ENCODE results near the gene RXFP2.

The RXFP2 gene

GRCh38 chr13:31768351-31768750 is 29.0 kb downstream of the RXFP2 start:
- no peak for TF ChIP-seq MYC (IDR thresholded peaks at IDR 0.05; ENCODE audit: low read depth, low read length)
- TF ChIP-seq MAX (IDR thresholded peaks at IDR 0.05; ENCODE audit: low read depth, low read length), result no peak
- no peak for TF ChIP-seq CTCF (IDR thresholded peaks at IDR 0.05; ENCODE audit: low read depth, low read length)
- no peak for TF ChIP-seq POLR2A (IDR thresholded peaks at IDR 0.05; ENCODE audit: extremely low read depth, insufficient read length)
- no peak for DNase-seq (ENCODE audit: low read depth)
- H3K4me3 ChIP-seq (ENCODE audit: low read depth, low read length), result no peak overlapping the region

- no peak for DNase-seq (ENCODE audit: low read depth)
- TF ChIP-seq MYC (IDR thresholded peaks at IDR 0.05; ENCODE audit: low read depth, low read length) (no peak), CTCF (IDR thresholded peaks at IDR 0.05; ENCODE audit: low read depth, low read length) (no peak), MAX (IDR thresholded peaks at IDR 0.05; ENCODE audit: low read depth, low read length) (no peak), POLR2A (IDR thresholded peaks at IDR 0.05; ENCODE audit: extremely low read depth, insufficient read length) (no peak)
- no peak overlapping the region for H3K4me3 ChIP-seq (ENCODE audit: low read depth, low read length)
These were observed 30.2 kb downstream of the RXFP2 start for GRCh38 chr13:31769575-31769974.

GRCh38 chr13:31772231-31772630 is 32.9 kb downstream of the RXFP2 start:
- DNase-seq (ENCODE audit: low read depth), result no peak
- TF ChIP-seq CTCF (IDR thresholded peaks at IDR 0.05; ENCODE audit: low read depth, low read length), result no peak
- TF ChIP-seq MAX (IDR thresholded peaks at IDR 0.05; ENCODE audit: low read depth, low read length), result no peak
- no peak for TF ChIP-seq MYC (IDR thresholded peaks at IDR 0.05; ENCODE audit: low read depth, low read length)
- no peak for TF ChIP-seq POLR2A (IDR thresholded peaks at IDR 0.05; ENCODE audit: extremely low read depth, insufficient read length)

GRCh38 chr13:31773538-31773937 is 34.2 kb downstream of the RXFP2 start:
- no peak overlapping the region for H3K4me3 ChIP-seq (ENCODE audit: low read depth, low read length)
- DNase-seq (ENCODE audit: low read depth), result no peak
- TF ChIP-seq POLR2A (IDR thresholded peaks at IDR 0.05; ENCODE audit: extremely low read depth, insufficient read length), result no peak
- no peak for TF ChIP-seq MAX (IDR thresholded peaks at IDR 0.05; ENCODE audit: low read depth, low read length)
- no peak for TF ChIP-seq CTCF (IDR thresholded peaks at IDR 0.05; ENCODE audit: low read depth, low read length)
- no peak for TF ChIP-seq MYC (IDR thresholded peaks at IDR 0.05; ENCODE audit: low read depth, low read length)

More at GRCh38 chr13:31772231-31772630, 32.9 kb downstream of the RXFP2 start:
- no peak overlapping the region for H3K4me3 ChIP-seq (ENCODE audit: low read depth, low read length)

- TF ChIP-seq MAX (IDR thresholded peaks at IDR 0.05; ENCODE audit: low read depth, low read length), result no peak
- no peak for TF ChIP-seq POLR2A (IDR thresholded peaks at IDR 0.05; ENCODE audit: extremely low read depth, insufficient read length)
- TF ChIP-seq MYC (IDR thresholded peaks at IDR 0.05; ENCODE audit: low read depth, low read length), result no peak
- no peak for TF ChIP-seq CTCF (IDR thresholded peaks at IDR 0.05; ENCODE audit: low read depth, low read length)
These were observed 34.9 kb downstream of the RXFP2 start for GRCh38 chr13:31774186-31774750.

More at GRCh38 chr13:31774186-31774750, 34.9 kb downstream of the RXFP2 start:
- DNase-seq (ENCODE audit: low read depth), result no peak
- H3K4me3 ChIP-seq (ENCODE audit: low read depth, low read length), result no peak overlapping the region
